ENCODE results near the gene EP400.
"Not testable (repeated sequence)": the region's sequence is repeated elsewhere in the genome, so short reads cannot be mapped to it uniquely, and the experiment has no call there.

EP400 gene

DNA sequence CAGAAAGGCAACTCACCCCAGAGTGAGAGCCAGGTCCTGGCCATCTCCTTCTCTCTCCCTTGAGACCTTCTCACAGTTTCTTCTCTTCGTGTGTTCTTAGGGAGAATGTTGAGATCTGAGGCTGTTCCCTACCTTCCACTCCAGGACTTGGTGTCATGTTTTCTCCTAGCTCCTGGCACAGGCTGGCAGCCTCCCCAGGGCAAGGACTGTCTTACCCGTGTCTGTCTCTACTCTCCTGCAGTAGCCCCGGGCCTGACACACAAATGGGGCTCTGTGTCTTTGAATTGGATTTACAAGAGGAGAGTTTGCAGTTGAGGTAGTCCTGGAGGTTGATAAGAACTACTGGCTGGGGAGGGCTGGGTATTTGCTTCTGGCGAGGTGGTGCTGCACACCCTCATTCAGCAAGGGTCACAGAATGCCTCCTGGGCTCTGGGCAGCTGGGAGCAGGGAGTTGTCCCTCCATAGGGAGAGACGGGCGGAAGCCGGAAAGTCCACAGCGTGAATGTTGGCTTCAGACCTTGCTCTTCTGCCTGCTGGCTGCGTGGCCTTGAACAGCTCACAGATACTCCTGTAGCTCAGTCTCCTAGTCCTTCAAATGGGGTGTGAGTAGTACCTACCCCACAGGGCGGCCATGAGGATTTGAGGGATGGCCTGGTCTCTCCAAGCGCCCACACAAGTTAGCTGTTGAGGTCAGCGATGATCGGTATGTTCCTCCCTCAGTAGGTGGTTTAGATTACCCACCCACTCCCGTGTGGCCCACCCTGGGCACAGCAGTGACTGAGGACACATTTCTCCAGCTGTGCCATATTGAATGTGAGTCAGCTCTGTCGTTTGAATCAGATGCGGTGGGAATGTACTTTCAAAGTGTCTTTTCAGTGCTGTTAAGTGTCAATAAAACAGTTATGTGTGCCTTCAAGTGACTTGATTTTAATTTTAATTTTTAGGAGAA, 10.2 kb downstream of the EP400 start:
- no peak for DNase-seq (ENCODE audit: low read depth)
- TF ChIP-seq, protein P1, sequence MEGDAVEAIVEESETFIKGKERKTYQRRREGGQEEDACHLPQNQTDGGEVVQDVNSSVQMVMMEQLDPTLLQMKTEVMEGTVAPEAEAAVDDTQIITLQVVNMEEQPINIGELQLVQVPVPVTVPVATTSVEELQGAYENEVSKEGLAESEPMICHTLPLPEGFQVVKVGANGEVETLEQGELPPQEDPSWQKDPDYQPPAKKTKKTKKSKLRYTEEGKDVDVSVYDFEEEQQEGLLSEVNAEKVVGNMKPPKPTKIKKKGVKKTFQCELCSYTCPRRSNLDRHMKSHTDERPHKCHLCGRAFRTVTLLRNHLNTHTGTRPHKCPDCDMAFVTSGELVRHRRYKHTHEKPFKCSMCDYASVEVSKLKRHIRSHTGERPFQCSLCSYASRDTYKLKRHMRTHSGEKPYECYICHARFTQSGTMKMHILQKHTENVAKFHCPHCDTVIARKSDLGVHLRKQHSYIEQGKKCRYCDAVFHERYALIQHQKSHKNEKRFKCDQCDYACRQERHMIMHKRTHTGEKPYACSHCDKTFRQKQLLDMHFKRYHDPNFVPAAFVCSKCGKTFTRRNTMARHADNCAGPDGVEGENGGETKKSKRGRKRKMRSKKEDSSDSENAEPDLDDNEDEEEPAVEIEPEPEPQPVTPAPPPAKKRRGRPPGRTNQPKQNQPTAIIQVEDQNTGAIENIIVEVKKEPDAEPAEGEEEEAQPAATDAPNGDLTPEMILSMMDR (IDR thresholded peaks at IDR 0.05; ENCODE audit: control insufficient read depth, extremely low read depth, insufficient read depth): no peak
- H3K4me3 ChIP-seq (ENCODE audit: low read depth, low read length): no peak overlapping the region

DNA sequence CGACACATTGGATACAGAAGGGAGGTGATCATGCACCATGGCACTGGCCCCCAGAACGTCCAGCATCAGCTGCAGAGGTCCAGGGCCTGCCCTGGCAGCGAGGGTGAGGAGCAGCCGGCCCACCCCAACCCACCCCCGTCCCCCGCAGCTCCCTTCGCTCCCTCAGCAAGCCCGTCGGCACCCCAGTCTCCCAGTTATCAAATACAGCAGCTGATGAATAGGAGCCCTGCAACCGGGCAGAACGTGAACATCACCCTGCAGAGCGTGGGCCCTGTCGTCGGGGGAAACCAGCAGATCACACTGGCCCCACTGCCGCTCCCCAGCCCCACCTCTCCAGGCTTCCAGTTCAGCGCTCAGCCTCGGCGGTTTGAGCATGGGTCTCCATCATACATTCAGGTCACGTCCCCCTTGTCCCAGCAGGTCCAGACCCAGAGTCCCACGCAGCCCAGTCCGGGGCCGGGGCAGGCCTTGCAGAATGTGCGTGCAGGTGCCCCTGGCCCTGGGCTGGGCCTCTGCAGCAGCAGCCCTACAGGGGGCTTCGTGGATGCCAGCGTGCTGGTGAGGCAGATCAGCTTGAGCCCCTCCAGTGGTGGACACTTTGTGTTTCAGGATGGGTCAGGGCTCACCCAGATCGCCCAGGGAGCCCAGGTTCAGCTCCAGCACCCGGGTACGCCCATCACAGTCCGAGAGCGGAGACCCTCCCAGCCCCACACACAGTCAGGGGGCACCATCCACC, 11.0 kb downstream of the EP400 start:
- not testable (repeated sequence) for DNase-seq (ENCODE audit: low read depth); H3K4me3 ChIP-seq (ENCODE audit: low read depth, low read length)

DNA sequence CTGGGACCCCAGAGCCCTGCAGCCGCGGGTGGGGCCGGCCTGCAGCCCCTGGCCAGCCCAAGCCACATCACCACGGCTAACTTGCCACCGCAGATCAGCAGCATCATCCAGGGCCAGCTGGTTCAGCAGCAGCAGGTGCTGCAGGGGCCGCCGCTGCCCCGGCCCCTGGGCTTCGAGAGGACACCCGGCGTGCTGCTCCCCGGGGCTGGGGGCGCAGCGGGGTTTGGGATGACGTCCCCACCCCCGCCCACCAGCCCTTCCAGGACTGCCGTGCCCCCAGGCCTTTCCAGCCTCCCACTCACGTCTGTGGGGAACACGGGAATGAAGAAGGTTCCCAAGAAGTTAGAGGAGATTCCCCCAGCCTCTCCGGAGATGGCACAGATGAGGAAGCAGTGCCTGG, 11.6 kb downstream of the EP400 start:
- H3K4me3 ChIP-seq (ENCODE audit: low read depth, low read length); DNase-seq (ENCODE audit: low read depth): not testable (repeated sequence)

DNA sequence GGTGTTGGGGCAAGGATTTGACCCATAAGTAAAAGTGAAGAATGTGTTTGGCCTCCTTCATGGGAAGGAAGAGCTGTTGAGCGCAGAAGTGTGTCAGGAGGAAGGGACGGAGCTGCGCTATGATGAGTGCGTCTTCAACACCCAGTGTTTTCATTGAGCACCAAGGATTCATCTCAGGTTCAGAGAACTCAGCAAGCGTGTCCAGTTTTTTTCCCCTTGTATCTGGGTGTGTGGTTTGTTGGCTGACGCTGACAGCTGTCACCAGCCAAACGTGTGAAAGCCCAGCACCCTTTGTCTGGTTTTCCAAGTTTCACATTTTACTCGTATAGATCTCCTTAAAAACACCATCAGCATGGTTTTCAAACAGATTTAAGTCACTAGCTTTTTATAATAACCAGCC, 12.3 kb downstream of the EP400 start:
- TF ChIP-seq, protein P1 (IDR thresholded peaks at IDR 0.05; ENCODE audit: control insufficient read depth, extremely low read depth, insufficient read depth): no peak
- no peak overlapping the region for H3K4me3 ChIP-seq (ENCODE audit: low read depth, low read length)
- no peak for DNase-seq (ENCODE audit: low read depth)

DNA sequence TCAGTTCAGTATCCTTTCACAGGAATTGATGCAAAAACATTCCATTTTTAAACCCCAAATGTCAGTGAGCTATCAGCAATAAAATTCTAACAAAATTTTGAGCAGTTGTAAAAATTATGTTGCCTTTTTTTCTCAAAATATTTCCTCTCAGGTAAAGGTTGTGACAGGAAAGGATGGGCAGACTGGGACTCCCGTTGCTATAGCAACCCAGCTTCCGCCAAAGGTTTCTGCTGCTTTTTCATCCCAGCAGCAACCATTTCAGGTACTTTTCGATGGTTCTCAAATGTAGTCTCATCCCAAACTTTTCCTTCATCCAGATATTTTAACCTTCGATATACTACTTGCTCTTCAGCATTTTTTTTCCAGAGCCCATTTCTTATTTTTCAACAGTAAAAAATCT, 13.6 kb downstream of the EP400 start:
- TF ChIP-seq, protein P1 (IDR thresholded peaks at IDR 0.05; ENCODE audit: control insufficient read depth, extremely low read depth, insufficient read depth): no peak
- H3K4me3 ChIP-seq (ENCODE audit: low read depth, low read length): no peak overlapping the region
- no peak for DNase-seq (ENCODE audit: low read depth)

DNA sequence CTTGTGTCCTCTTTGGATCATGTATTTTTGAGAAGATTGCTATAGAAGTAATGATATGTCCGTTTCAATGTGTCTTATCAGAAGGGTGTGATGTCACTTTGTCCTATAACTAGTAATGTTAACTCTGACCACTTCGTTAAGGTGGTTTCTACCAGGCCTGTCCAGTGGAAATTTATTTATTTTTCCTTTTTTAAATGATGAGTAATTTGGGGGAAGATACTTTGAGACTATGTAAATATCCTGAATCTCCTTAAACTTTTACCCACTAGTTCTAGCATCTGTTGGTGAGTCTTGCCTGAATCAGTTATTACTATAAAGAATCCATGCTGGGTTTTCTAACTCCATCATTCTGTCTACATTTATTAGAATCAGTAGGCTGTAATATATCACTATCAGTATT, 15.3 kb downstream of the EP400 start:
- no peak for DNase-seq (ENCODE audit: low read depth)
- TF ChIP-seq, protein P1 (IDR thresholded peaks at IDR 0.05; ENCODE audit: control insufficient read depth, extremely low read depth, insufficient read depth): no peak
- no peak overlapping the region for H3K4me3 ChIP-seq (ENCODE audit: low read depth, low read length)

DNA sequence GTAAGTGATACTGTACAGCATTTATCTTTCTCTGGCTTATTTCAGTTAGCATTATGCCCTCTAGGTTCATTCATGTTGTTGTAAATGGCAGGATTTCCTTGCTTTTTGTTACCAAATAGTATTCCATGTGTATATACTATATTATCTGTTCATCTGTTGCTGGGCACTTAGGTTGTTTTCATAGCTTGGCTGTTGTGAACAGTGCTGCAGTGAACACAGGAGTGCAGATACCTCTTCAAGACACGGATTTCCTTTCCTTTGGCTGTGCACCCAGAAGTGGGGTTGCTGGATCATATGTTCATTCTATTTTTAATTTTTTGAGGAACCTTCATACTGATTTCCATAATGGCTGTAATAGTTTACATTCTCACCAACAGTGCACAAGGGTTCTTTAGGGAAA, 21.5 kb downstream of the EP400 start:
- no peak overlapping the region for H3K4me3 ChIP-seq (ENCODE audit: low read depth, low read length)
- no peak for DNase-seq (ENCODE audit: low read depth)
- TF ChIP-seq, protein P1 (IDR thresholded peaks at IDR 0.05; ENCODE audit: control insufficient read depth, extremely low read depth, insufficient read depth): no peak

All from LNCaP clone FGC (cell line).